Measurements from ENCODE around the gene DNAH10. TPM values are rescaled to one million over a fixed set of nuclear protein-coding genes. Genes with fewer than 3 reads are reported as not detected.

Gene DNAH10
- total and polyA plus RNA-seq, 10 of the 15 experiments (the other 5 are each of a cell fraction or from before 2014, with no cell fraction given): 0.01 to 0.32 (median 0.06) TPM

DNA sequence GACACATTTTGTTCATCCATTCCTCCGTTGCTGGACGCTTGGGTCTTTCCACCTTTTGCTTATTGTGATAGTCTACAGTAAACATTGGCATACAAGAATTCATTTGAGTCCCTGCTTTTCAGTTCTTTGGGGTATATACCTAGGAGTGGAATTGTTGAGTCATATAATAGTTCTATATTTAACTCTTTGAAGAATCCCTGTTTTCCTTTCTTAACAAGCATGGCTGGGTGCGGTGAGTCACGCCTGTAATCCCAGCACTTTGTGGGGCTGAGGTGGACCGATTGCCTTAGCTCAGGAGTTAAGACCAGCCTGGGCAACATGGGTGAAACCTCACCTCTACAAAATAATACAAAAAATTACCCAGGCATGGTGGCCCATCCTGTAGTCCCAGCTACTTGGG is 135.1 kb downstream of the DNAH10 start:
- BruUV-seq (replicated peaks): no TSS peak
- ATAC-seq (no peak), FAIRE-seq (no peak), DNase-seq (ENCODE audit: low read depth, low spot score) (no peak)
- H2AFZ ChIP-seq (ENCODE audit: control insufficient read depth, low read depth, low read length): no peak overlapping the region
- H4K20me1 ChIP-seq (ENCODE audit: control insufficient read depth, insufficient read depth): no peaks in the 10 kb centered on the region
- no peaks in the 10 kb centered on the region for H3K4me1 ChIP-seq (ENCODE audit: control insufficient read depth, insufficient read depth, low read length)
- no peak overlapping the region for H3K9ac ChIP-seq (ENCODE audit: control insufficient read depth, insufficient read depth, low read length)
- H3K36me3 ChIP-seq (ENCODE audit: control insufficient read depth in 2 of 2, insufficient read depth in 2 of 2, low read length in 1 of 2): no peaks in the 10 kb centered on the region
- no peak overlapping the region for H3K4me2 ChIP-seq (ENCODE audit: control insufficient read depth, insufficient read depth)
- in situ Hi-C loops (cut with MboI): no loop called here
- CTCF ChIA-PET: no interaction called here
- H3K27ac ChIP-seq (ENCODE audit: control insufficient read depth, insufficient read depth): no peak overlapping the region
- H3K9me3 ChIP-seq (replicated peaks; ENCODE audit: control insufficient read depth, insufficient read depth, low read length): no peaks in the 10 kb centered on the region
- no peaks in the 10 kb centered on the region; a peak in 2 of 4 replicates for H3K27me3 ChIP-seq (replicated peaks in 1 of 2; ENCODE audit: control insufficient read depth in 2 of 2, insufficient read depth in 2 of 2, low read length in 1 of 2)
- SMC1A ChIA-PET (ENCODE audit: uncharacterized antibody, unreplicated experiment): no interaction called here
- intact Hi-C loops (cut with micrococcal nuclease; ENCODE audit: unreplicated experiment): no loop called here
- RAD21 ChIA-PET (ENCODE audit: unreplicated experiment): no interaction called here
- POLR2A ChIA-PET: no interaction called here
- H3K79me2 ChIP-seq (ENCODE audit: control insufficient read depth, insufficient read depth, low read length): no peaks in the 10 kb centered on the region
- H3K4me3 ChIP-seq: no peak overlapping the region
- TF ChIP-seq TCF12 (IDR thresholded peaks at IDR 0.05; ENCODE audit: low read depth, low read length): no peak
- TF ChIP-seq POLR2AphosphoS2 (IDR thresholded peaks at IDR 0.05; ENCODE audit: low read depth, low read length): no peak
- no peak for TF ChIP-seq BHLHE40 (IDR thresholded peaks at IDR 0.05; ENCODE audit: borderline replicate concordance in 1 of 2, low read depth in 2 of 2, low read length in 1 of 2)
- TF ChIP-seq ZNF24 (IDR thresholded peaks at IDR 0.05): no peak
- no peak for TF ChIP-seq ZNF687 (IDR thresholded peaks at IDR 0.05)
- no peak for TF ChIP-seq ATF3 (IDR thresholded peaks at IDR 0.05; ENCODE audit: borderline replicate concordance, extremely low read depth, low read depth, low read length)
- no peak for TF ChIP-seq RCOR1 (conservative IDR thresholded peaks at IDR 0.05; ENCODE audit: low read depth, low read length)
- TF ChIP-seq PAX8 (IDR thresholded peaks at IDR 0.05): no peak
- WGBS (ENCODE audit: insufficient coverage, insufficient replicate concordance, low lambda C conversion rate, missing lambda C conversion rate): 36% methylated on average over 5 of the region's 5 CpGs
